IMR-90 (cell line): Measurements from ENCODE around the gene MAJIN. TPM values are rescaled to one million over a fixed set of nuclear protein-coding genes. Genes with fewer than 3 reads are reported as not detected.
A peak's percentile ranks its signal among the peaks of the same experiment; 100 is the strongest.

Source experiments
- ATAC-seq: fragments of 200-7000 bp; cut with Tn5 transposase; 2 replicates; pipeline ENCODE4 v1.9.1; 2020; ENCODE audit warnings: low read depth, mild to moderate bottlenecking, moderate library complexity
- BruUV-seq: library from RNA; stranded (reverse); fragments of 400-500 nt; replicated peaks from 2 replicates; lab custom pipeline; 2021; lab: Mats Ljungman, UMichigan
- CTCF ChIA-PET: fragments of 300-600 bp; formaldehyde crosslinking; extraction: SDS; loops from one replicate; lab custom pipeline; 2021; ENCODE audit warnings: antibody characterized with exemption; lab: Yijun Ruan, JAX
- POLR2A ChIA-PET: fragments of 300-600 bp; sonication (Branson Sonifier 250); formaldehyde crosslinking; loops from one replicate; lab custom pipeline; 2022; ENCODE audit warnings: antibody characterized with exemption; ENCODE audit not compliant: unreplicated experiment; lab: Charles Lee
- DNase-seq: peaks from one replicate; pipeline ENCODE4 v3.0.0; 2013
- H2AFZ ChIP-seq: replicated peaks from 2 replicates; pipeline ENCODE3; 2013; ENCODE audit warnings: low read length, mild to moderate bottlenecking; ENCODE audit not compliant: poor library complexity
- H2AK5ac ChIP-seq: 2 replicates; pipeline ENCODE4 v1.6.1; 2013; ENCODE audit warnings: low read depth, low read length, inconsistent platforms
- H2AK9ac ChIP-seq: replicated peaks from 2 replicates; pipeline ENCODE3; 2013; ENCODE audit warnings: mild to moderate bottlenecking, low read depth, low read length, moderate library complexity; ENCODE audit not compliant: poor library complexity
- H2BK120ac ChIP-seq: 2 replicates; pipeline ENCODE4 v1.6.1; 2013; ENCODE audit warnings: low read depth, low read length, inconsistent platforms
- H2BK15ac ChIP-seq: 3 replicates; pipeline ENCODE4 v1.6.1; 2013; ENCODE audit warnings: low read depth, low read length, inconsistent platforms
- H2BK20ac ChIP-seq: 2 replicates; pipeline ENCODE4 v1.6.1; 2013; ENCODE audit warnings: low read depth, mild to moderate bottlenecking, inconsistent platforms, low read length, moderate library complexity
- H2BK5ac ChIP-seq: 2 replicates; pipeline ENCODE4 v1.6.1; 2013; ENCODE audit warnings: mild to moderate bottlenecking, low read depth, low read length, inconsistent platforms; ENCODE audit not compliant: poor library complexity, severe bottlenecking
- H3K14ac ChIP-seq: replicated peaks from 2 replicates; pipeline ENCODE4 v1.6.1; 2013; ENCODE audit warnings: low read depth, low read length, inconsistent platforms
- H3K18ac ChIP-seq: 2 replicates; pipeline ENCODE4 v1.6.1; 2013; ENCODE audit warnings: low read depth, low read length, control low read depth
- H3K23ac ChIP-seq: 2 replicates; pipeline ENCODE4 v1.6.1; 2013; ENCODE audit warnings: low read depth, low read length, inconsistent platforms
- H3K27ac ChIP-seq: 2 replicates; pipeline ENCODE4 v1.5.1; 2013; ENCODE audit warnings: mild to moderate bottlenecking, control low read depth, low read length; ENCODE audit not compliant: insufficient read depth
- H3K27me3 ChIP-seq: 2 replicates; pipeline ENCODE4 v1.6.1; 2013; ENCODE audit warnings: low read length; ENCODE audit not compliant: control insufficient read depth, insufficient read depth
- H3K36me3 ChIP-seq: 2 replicates; pipeline ENCODE4 v1.6.1; 2013; ENCODE audit warnings: low read length, mixed read lengths; ENCODE audit not compliant: control insufficient read depth, insufficient read depth
- H3K4ac ChIP-seq: 2 replicates; pipeline ENCODE4 v1.6.1; 2013; ENCODE audit warnings: low read depth, low read length, inconsistent platforms
- H3K4me1 ChIP-seq: 2 replicates; pipeline ENCODE4 v1.6.1; 2013; ENCODE audit warnings: low read length, mixed read lengths; ENCODE audit not compliant: control insufficient read depth, insufficient read depth
- H3K4me2 ChIP-seq: 2 replicates; pipeline ENCODE4 v1.6.1; 2013; ENCODE audit warnings: low read depth, mild to moderate bottlenecking, control low read depth, low read length, moderate library complexity
- H3K4me3 ChIP-seq: 2 replicates; pipeline ENCODE4 v1.5.1; 2013; ENCODE audit warnings: low read depth, mild to moderate bottlenecking, control low read depth, low read length, moderate library complexity; ENCODE audit not compliant: insufficient read depth
- H3K56ac ChIP-seq: 2 replicates; pipeline ENCODE4 v1.6.1; 2013; ENCODE audit warnings: low read length, inconsistent platforms; ENCODE audit not compliant: insufficient read depth; ENCODE audit errors: extremely low read depth
- H3K79me1 ChIP-seq, 2 experiments: 2 replicates each; pipeline ENCODE4 v1.6.1; 2013; ENCODE audit warnings: low read length in 2 of 2, inconsistent platforms in 1 of 2, low read depth in 1 of 2
- H3K9ac ChIP-seq: 2 replicates; pipeline ENCODE4 v1.6.1; 2013; ENCODE audit warnings: low read depth, low read length, control low read depth
- H3K9me1 ChIP-seq: 2 replicates; pipeline ENCODE4 v1.6.1; 2013; ENCODE audit warnings: low read length, inconsistent platforms; ENCODE audit not compliant: insufficient read depth
- H3K9me3 ChIP-seq: 2 replicates; pipeline ENCODE4 v1.6.1; 2013; ENCODE audit warnings: low read length; ENCODE audit not compliant: control insufficient read depth, insufficient read depth
- H4K20me1 ChIP-seq: 2 replicates; pipeline ENCODE4 v1.6.1; 2013; ENCODE audit warnings: low read length, inconsistent platforms; ENCODE audit not compliant: insufficient read depth
- H4K5ac ChIP-seq: 2 replicates; pipeline ENCODE4 v1.6.1; 2013; ENCODE audit warnings: mild to moderate bottlenecking, low read depth, low read length, control low read depth
- H4K8ac ChIP-seq, 2 experiments: 2 replicates each; pipeline ENCODE4 v1.6.1; 2013; ENCODE audit warnings: low read depth in 2 of 2, low read length in 2 of 2, control low read depth in 1 of 2, inconsistent platforms in 1 of 2
- H4K91ac ChIP-seq: 2 replicates; pipeline ENCODE4 v1.6.1; 2013; ENCODE audit warnings: low read depth, low read length, inconsistent platforms; ENCODE audit not compliant: insufficient read depth
- BHLHE40 ChIP-seq: fragments of 150-350 bp; IDR thresholded peaks from 2 replicates; pipeline ENCODE4 v1.6.1; 2016; ENCODE audit warnings: mild to moderate bottlenecking, low read depth, low read length
- CEBPB ChIP-seq: IDR thresholded peaks from 2 replicates; pipeline ENCODE4 v1.6.1; 2012; ENCODE audit warnings: low read depth, low read length, improper control_type of control experiment
- CTCF ChIP-seq: conservative IDR thresholded peaks from 2 replicates; pipeline ENCODE4 v1.5.1; 2012; ENCODE audit warnings: mild to moderate bottlenecking, low read depth, low read length, improper control_type of control experiment
- FOS ChIP-seq: fragments of 150-350 bp; IDR thresholded peaks from 2 replicates; pipeline ENCODE4 v1.6.1; 2016; ENCODE audit warnings: low read depth, low read length
- MAZ ChIP-seq: IDR thresholded peaks from 2 replicates; pipeline ENCODE4 v1.6.1; 2012; ENCODE audit warnings: low read depth, mild to moderate bottlenecking, low read length, improper control_type of control experiment, moderate library complexity, borderline replicate concordance
- MXI1 ChIP-seq: IDR thresholded peaks from 2 replicates; pipeline ENCODE4 v1.6.1; 2012; ENCODE audit warnings: low read depth, mild to moderate bottlenecking, low read length, moderate library complexity, borderline replicate concordance
- POLR2A ChIP-seq: IDR thresholded peaks from 2 replicates; pipeline ENCODE4 v1.6.1; 2012; ENCODE audit warnings: mild to moderate bottlenecking, low read depth, low read length
- RAD21 ChIP-seq: IDR thresholded peaks from 2 replicates; pipeline ENCODE4 v1.6.1; 2012; ENCODE audit warnings: low read length, improper control_type of control experiment
- RCOR1 ChIP-seq: IDR thresholded peaks from 2 replicates; pipeline ENCODE4 v1.6.1; 2012; ENCODE audit warnings: mild to moderate bottlenecking, low read length, improper control_type of control experiment; ENCODE audit not compliant: insufficient replicate concordance
- SMC3 ChIP-seq: fragments of 150-350 bp; IDR thresholded peaks from 2 replicates; pipeline ENCODE4 v1.6.1; 2016; ENCODE audit warnings: low read depth, mild to moderate bottlenecking, antibody characterized with exemption, low read length, moderate library complexity
- WGBS, 2 experiments: methylation state at CpG; one replicate each; pipeline versions ENCODE4 v1.1.5 to v1.1.7; 2013; ENCODE audit warnings: missing lambda C conversion rate in 2 of 2; ENCODE audit not compliant: insufficient read length in 1 of 2; ENCODE audit errors: extremely low coverage in 2 of 2; 5-methylcytosine and 5-hydroxymethylcytosine counted together
- dilution Hi-C: fragments of 300-500 bp; cut with HindIII; formaldehyde crosslinking; loops from one replicate; pipeline ENCODE4 v1.14.3; 2018; ENCODE audit warnings: low sequenced_read_pairs; ENCODE audit not compliant: unreplicated experiment
- in situ Hi-C: fragments of 300-500 bp; cut with MboI; formaldehyde crosslinking; loops from 3 replicates; pipeline ENCODE4 v1.14.3; 2019; ENCODE audit warnings: low sequenced_read_pairs, inconsistent platforms, mixed read lengths
- intact Hi-C: fragments of 100-400 bp; cut with micrococcal nuclease; formaldehyde crosslinking; loops from 2 replicates; pipeline ENCODE4 v1.10.0; 2022
- polyA plus RNA-seq, 3 experiments: library from polyadenylated mRNA; depleted of rRNA; stranded (reverse); fragments of >200 nt; gene quantifications; 2 replicates each; pipeline ENCODE4 v1.2.3, GENCODE V29; 2012; ENCODE audit warnings: low replicate concordance in 1 of 3
- total RNA-seq: library from RNA; depleted of rRNA; stranded (reverse); fragments of >200 nt; gene quantifications from 2 replicates; pipeline ENCODE4 v1.2.3, GENCODE V29; 2012

Gene MAJIN
- total and polyA plus RNA-seq, 2 of the 4 experiments (the other 2 are of a cell fraction), result not detected

- in situ Hi-C loops, result loop anchor here (5.0 kb wide), 1 partner anchor 83 kb away; no protein-coding TSS in a partner anchor
- POLR2A ChIA-PET, result no interaction called here
Measured at GRCh38 chr11:64923944-64924909, 47.7 kb downstream of the MAJIN start, which contains the start of gene PPP2R5B. Gene PPP2R5B (plus strand): TSS chr11:64924689. CDS start chr11:64925735, 1,046 bp downstream.

More at GRCh38 chr11:64923944-64924909, 47.7 kb downstream of the MAJIN start, which contains the start of gene PPP2R5B:
- peak within 1 kb of the TSS; percentile 93 for H4K91ac ChIP-seq
- H2BK15ac ChIP-seq, result peak within 1 kb of the TSS; percentile 93; the same call in 2 of the 3 replicates
- H4K5ac ChIP-seq, result peak within 1 kb of the TSS; percentile 97
- H3K56ac ChIP-seq, result peak within 1 kb of the TSS; percentile 92
- peaks cover 2% of the 10 kb centered on the region for H4K20me1 ChIP-seq
- H3K9me3 ChIP-seq, result no peaks in the 10 kb centered on the region
- peak within 1 kb of the TSS; percentile 47 to 99 for H4K8ac ChIP-seq
- CTCF ChIA-PET, result interaction anchor here (0.5 to 1.5 kb wide), 2 partner anchors 46 to 73 kb away, joined by 3 to 4 read pairs; partner anchors contain the start of gene BATF2
- no peaks in the 10 kb centered on the region for H3K27me3 ChIP-seq
- H2BK5ac ChIP-seq, result peak within 1 kb of the TSS; percentile 90
- BruUV-seq, result no TSS peak
- H3K4ac ChIP-seq, result peak within 1 kb of the TSS; percentile 96
- peak within 1 kb of the TSS; percentile 98 for H3K23ac ChIP-seq
- DNase-seq (peak; percentile 94), ATAC-seq (peak; percentile 97)
- 0 out of 2 replicates have a peak, but pooled peaks have one; percentile 8 for TF ChIP-seq RAD21
- TF ChIP-seq BHLHE40, result peak; percentile 61; the same call in 1 of the 2 replicates
- TF ChIP-seq MAZ, result peak; percentile 97
- peak; percentile 16 for TF ChIP-seq RCOR1
- peak; percentile 70 for TF ChIP-seq POLR2A
- no peak for TF ChIP-seq SMC3
- peak; percentile 87 for TF ChIP-seq FOS
- TF ChIP-seq CEBPB, result peak; percentile 63
- peak; percentile 72; the same call in 1 of the 2 replicates for TF ChIP-seq MXI1
- TF ChIP-seq CTCF, result no peak
- H2AFZ ChIP-seq, result peak within 1 kb of the TSS; percentile 100
- peak within 1 kb of the TSS; percentile 95 for H2BK20ac ChIP-seq
- intact Hi-C loops (loop anchor here (1.0 to 2.0 kb wide), 2 partner anchors 77 to 83 kb away; no protein-coding TSS in a partner anchor), dilution Hi-C loops (no loop called here)
- H3K79me1 ChIP-seq, result peaks cover 5 to 30% of the 10 kb centered on the region in 2 experiments; a peak in 3 of 4 replicates
- H3K4me3 ChIP-seq, result peak within 1 kb of the TSS; percentile 83
- H3K4me2 ChIP-seq, result peak within 1 kb of the TSS; percentile 96
- H2BK120ac ChIP-seq, result peak within 1 kb of the TSS; percentile 95
- H3K36me3 ChIP-seq, result peaks cover 17% of the 10 kb centered on the region
- peak within 1 kb of the TSS; percentile 93 for H2AK5ac ChIP-seq
- H3K18ac ChIP-seq, result peak within 1 kb of the TSS; percentile 61
- WGBS, 2 experiments, result 0% methylated on average over 32 of the region's 47 CpGs; no CpG with 5 or more reads in 1 of the 2 experiments
- H2AK9ac ChIP-seq, result peak within 1 kb of the TSS; percentile 96
- peak within 1 kb of the TSS; percentile 83 for H3K27ac ChIP-seq
- 0 out of 2 replicates have a peak, but pooled peaks cover 6% of the 10 kb centered on the region for H3K9me1 ChIP-seq
- H3K9ac ChIP-seq, result peak within 1 kb of the TSS; percentile 81
- peaks cover 7% of the 10 kb centered on the region for H3K4me1 ChIP-seq
- H3K14ac ChIP-seq, result peak within 1 kb of the TSS; percentile 99
